Inflammatory macrophage treated with lipopolysaccharide for 1 hour (primary cell): ENCODE results near the gene EXOG.

ENCODE experiments used
- DNase-seq, 2 donors: peaks; one replicate each; pipeline ENCODE4 v3.0.0-alpha.2; 2020 to 2022

EXOG gene

GRCh38 chr3:38474928-38475605 is 21.1 kb upstream of the EXOG start:
- no peak for DNase-seq

DNA sequence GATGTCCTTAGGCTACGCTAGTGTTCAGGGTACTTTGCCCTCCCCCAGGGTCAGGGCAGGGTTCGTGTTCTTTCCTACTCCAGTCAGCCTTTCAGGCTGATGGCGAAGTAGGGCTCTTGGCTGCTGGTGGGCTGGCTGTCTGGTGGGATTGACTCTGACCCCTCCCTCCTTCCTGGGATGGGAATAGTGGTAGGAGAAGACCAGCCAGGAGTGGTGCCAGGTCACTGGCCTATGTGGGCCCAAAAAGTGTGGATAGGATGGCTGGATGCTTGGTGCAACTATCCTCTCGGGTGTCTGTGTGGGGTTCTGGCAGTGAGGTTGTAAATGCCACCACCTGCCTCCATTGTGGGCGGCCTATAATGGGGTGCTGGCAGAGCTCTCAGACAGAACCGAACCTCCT is 20.4 kb upstream of the EXOG start:
- no peak for DNase-seq

- no peak for DNase-seq
Observed at GRCh38 chr3:38476157-38476756, 19.9 kb upstream of the EXOG start.

DNA sequence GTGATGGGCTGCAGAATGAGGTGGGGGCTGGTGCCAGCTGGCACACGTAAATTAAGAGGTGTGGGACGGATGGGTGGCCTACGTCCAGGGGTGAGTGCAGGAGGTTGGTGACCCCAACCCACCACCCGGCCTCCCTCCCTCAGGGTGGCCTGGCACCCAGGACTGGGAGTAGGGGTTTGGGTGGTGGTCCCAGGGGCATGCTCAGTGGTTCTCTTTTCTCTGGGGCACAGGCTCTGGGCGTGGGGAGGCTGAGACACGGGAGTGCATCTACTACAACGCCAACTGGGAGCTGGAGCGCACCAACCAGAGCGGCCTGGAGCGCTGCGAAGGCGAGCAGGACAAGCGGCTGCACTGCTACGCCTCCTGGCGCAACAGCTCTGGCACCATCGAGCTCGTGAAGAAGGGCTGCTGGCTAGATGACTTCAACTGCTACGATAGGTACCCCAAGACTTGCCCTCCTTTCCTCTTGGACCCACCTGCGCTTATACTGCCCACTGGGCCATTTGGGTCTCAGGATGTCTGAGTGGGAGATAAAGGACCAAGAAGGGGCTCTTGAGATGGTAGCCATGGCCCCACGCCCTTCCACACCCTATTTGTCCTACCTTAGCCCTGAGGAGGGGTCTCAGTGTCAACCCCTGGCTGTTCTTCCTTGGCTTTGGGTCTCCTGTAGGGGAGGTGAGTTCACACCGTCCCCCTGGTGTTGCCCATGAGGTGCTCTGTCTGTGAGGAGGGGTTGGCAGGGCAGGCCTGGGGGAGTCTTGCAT is 18.9 kb upstream of the EXOG start:
- DNase-seq = no peak

DNA sequence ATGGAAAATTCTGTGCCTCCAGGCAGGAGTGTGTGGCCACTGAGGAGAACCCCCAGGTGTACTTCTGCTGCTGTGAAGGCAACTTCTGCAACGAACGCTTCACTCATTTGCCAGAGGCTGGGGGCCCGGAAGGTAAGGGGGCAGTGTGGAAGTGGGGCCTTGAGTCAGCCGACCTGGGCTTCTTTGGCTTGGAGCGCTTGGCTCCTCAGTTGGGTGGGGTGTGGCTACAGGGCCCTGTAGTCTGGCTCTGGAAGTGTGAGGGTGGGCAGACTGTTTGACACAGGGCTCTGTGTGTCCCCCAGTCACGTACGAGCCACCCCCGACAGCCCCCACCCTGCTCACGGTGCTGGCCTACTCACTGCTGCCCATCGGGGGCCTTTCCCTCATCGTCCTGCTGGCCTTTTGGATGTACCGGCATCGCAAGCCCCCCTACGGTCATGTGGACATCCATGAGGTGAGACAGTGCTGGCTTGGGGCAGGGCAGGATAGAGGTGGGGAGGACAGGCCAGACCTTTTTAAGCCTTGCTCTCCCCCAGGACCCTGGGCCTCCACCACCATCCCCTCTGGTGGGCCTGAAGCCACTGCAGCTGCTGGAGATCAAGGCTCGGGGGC is 18.2 kb upstream of the EXOG start:
- DNase-seq = no peak

GRCh38 chr3:38478901-38479300 is 17.2 kb upstream of the EXOG start:
- no peak for DNase-seq

- DNase-seq = peak; percentile 41 to 76
Observed at GRCh38 chr3:38479431-38480092, 16.6 kb upstream of the EXOG start.

GRCh38 chr3:38480093-38480445 is 16.1 kb upstream of the EXOG start:
- no peak for DNase-seq

- no peak for DNase-seq
Observed at GRCh38 chr3:38480930-38481329, 15.2 kb upstream of the EXOG start.

GRCh38 chr3:38482951-38483350 is 13.2 kb upstream of the EXOG start:
- DNase-seq = no peak

GRCh38 chr3:38487323-38487722 is 8.8 kb upstream of the EXOG start:
- no peak for DNase-seq

DNA sequence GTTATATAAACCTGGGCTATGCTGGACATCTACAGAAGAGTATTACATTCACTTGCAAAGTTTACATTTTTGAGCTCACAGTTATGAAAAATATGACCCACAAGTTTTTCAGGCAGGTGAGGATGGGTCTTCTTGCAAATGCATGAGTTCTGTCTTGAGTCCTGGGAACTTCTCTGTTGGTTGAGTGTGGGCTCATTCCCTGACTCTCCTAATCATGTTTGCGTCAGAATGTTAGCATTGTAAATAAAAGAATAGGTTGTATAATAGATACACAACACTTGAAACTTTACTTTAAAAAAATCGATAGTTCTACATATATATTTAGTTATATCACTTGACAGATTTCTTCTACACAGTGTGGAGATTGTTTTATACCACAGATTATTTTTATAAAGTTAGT is 7.2 kb upstream of the EXOG start:
- DNase-seq = no peak

DNA sequence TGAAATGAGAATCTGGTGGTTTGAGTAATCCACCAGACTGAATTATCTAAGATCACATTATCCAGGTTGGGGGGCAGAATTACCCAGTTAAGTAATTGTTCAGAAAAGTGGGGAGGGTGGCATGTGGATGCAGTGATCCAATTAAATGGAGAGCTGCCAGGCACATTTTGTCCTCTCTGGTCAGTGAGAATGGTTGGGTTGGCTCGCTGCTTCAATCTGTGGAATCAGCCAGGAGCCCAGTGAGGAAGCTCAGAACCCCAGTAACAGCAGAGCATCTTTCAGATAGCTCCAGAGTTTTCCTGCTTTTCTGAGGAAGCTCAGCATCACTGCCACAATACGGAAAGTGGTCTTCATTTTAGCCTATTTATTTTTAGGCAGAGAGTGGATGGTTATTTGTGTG is 6.4 kb upstream of the EXOG start:
- DNase-seq = no peak

GRCh38 chr3:38490281-38491030 is 5.7 kb upstream of the EXOG start:
- DNase-seq = no peak

- no peak for DNase-seq
Observed at GRCh38 chr3:38491215-38491614, 4.9 kb upstream of the EXOG start.

DNA sequence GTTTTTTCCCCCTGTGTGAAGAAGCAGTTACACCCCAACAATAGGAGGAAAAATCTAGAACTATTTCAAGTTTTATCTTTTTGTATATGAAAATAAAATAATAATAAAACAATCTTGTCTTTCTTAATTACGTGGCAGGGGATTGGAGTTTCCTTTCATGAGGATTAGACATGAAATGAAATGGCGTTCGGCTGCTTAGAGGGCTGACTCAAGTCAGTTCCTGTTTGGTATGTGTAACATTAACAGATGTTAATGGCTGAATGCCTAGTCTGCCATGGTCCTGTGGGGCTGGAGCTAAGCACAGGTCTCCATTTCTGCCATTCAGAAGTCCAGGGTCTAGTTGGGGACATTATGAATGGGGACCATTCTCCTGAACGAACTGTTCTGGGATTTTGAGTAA is 3.1 kb upstream of the EXOG start:
- no peak for DNase-seq

DNA sequence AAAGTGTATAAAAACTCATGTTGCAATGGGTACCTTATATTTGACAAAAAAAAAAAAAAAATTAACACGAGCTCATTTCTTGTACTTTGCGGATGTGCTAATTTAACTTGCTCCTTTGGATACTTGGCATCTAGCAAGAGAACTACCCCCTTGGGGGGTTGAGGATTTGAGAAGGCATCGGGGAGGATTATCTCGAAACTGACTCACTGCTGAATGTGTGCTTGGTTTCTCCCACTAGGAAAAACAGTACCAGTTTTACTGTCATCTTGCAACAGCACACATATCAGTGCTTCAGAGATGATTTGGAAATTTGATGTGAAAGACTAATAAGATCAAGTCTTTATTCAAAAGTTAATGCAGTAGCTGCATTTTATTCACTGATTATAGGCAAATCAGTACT is 891 bp downstream of the EXOG start:
- DNase-seq = no peak

GRCh38 chr3:38500688-38501417 is 4.7 kb downstream of the EXOG start:
- no peak for DNase-seq

- no peak for DNase-seq
Observed at GRCh38 chr3:38507120-38507519, 11.0 kb downstream of the EXOG start.

- no peak for DNase-seq
Observed at GRCh38 chr3:38509732-38510131, 13.6 kb downstream of the EXOG start.

DNA sequence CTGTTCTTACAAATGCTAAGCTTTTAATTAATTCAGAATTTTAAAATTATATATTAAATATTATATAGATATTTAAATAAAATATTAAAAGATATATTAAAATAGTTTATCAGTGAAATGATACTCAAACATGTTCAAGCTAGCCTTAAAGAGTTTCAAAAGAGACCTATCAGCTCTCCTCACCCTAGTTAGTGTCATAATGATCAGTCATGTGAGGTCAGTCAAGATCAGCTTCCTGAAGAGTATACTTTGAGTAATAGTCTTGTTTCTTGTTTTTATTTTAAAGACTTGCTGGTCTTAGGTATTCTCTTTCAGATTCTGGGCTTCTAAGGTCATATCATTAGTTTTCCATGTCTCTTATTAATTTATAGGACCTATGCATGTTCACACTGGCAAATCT is 14.5 kb downstream of the EXOG start:
- peak in 1 of 2 donors; percentile 23 for DNase-seq

- no peak for DNase-seq
Observed at GRCh38 chr3:38511546-38511945, 15.4 kb downstream of the EXOG start.
